ENCODE results near the gene IL36RN.

Gene IL36RN

GRCh38 chr2:113061896-113062770 is 3.1 kb downstream of the IL36RN start:
- in situ Hi-C loops (cut with MboI; ENCODE audit: low pct_unique_long_range_greater_than_20kb, low sequenced_read_pairs, unreplicated experiment) = no loop called here
- DNase-seq (ENCODE audit: low spot score) = no peak
- no peak for TF ChIP-seq CTCF (IDR thresholded peaks at IDR 0.05; ENCODE audit: extremely low read depth, insufficient read depth, missing control alignments)

GRCh38 chr2:113064281-113064680 is 5.3 kb downstream of the IL36RN start:
- in situ Hi-C loops (cut with MboI; ENCODE audit: low pct_unique_long_range_greater_than_20kb, low sequenced_read_pairs, unreplicated experiment) = no loop called here
- TF ChIP-seq CTCF (IDR thresholded peaks at IDR 0.05; ENCODE audit: extremely low read depth, insufficient read depth, missing control alignments) = no peak
- DNase-seq (ENCODE audit: low spot score) = no peak

GRCh38 chr2:113064898-113065297 is 5.9 kb downstream of the IL36RN start:
- no peak for TF ChIP-seq CTCF (IDR thresholded peaks at IDR 0.05; ENCODE audit: extremely low read depth, insufficient read depth, missing control alignments)
- DNase-seq (ENCODE audit: low spot score) = no peak
- in situ Hi-C loops (cut with MboI; ENCODE audit: low pct_unique_long_range_greater_than_20kb, low sequenced_read_pairs, unreplicated experiment) = no loop called here

- in situ Hi-C loops (cut with MboI; ENCODE audit: low pct_unique_long_range_greater_than_20kb, low sequenced_read_pairs, unreplicated experiment) = no loop called here
- TF ChIP-seq CTCF (IDR thresholded peaks at IDR 0.05; ENCODE audit: extremely low read depth, insufficient read depth, missing control alignments) = no peak
- no peak for DNase-seq (ENCODE audit: low spot score)
These were observed 8.7 kb downstream of the IL36RN start, which contains the start of gene IL1F10 for GRCh38 chr2:113067681-113068080. Gene IL1F10, plus strand, starts transcription at chr2:113067970. Its CDS starts 4,769 bp downstream, at chr2:113072739.

GRCh38 chr2:113068249-113068648 is 9.3 kb downstream of the IL36RN start:
- in situ Hi-C loops (cut with MboI; ENCODE audit: low pct_unique_long_range_greater_than_20kb, low sequenced_read_pairs, unreplicated experiment) = no loop called here
- DNase-seq (ENCODE audit: low spot score) = no peak
- no peak for TF ChIP-seq CTCF (IDR thresholded peaks at IDR 0.05; ENCODE audit: extremely low read depth, insufficient read depth, missing control alignments)

GRCh38 chr2:113068706-113069485 is 9.9 kb downstream of the IL36RN start:
- no peak for DNase-seq (ENCODE audit: low spot score)
- in situ Hi-C loops (cut with MboI; ENCODE audit: low pct_unique_long_range_greater_than_20kb, low sequenced_read_pairs, unreplicated experiment) = no loop called here
- TF ChIP-seq CTCF (IDR thresholded peaks at IDR 0.05; ENCODE audit: extremely low read depth, insufficient read depth, missing control alignments) = no peak
